Fibroblast of lung (primary cell): Measurements from ENCODE around the gene DKK3. TPM values are rescaled to one million over a fixed set of nuclear protein-coding genes. Genes with fewer than 3 reads are reported as not detected.
A peak's percentile ranks its signal among the peaks of the same experiment; 100 is the strongest.

ENCODE experiments used
- DNase-seq, 2 donors: peaks; one replicate each; pipeline versions ENCODE4 v3.0.0 to v3.0.0-alpha.2; 2010; ENCODE audit warnings: low read depth in 2 of 2
- H2AFZ ChIP-seq: 2 replicates; pipeline ENCODE4 v1.5.1; 2012; ENCODE audit warnings: low read length, control low read depth, inconsistent platforms
- H3K27ac ChIP-seq: 2 replicates; pipeline ENCODE4 v1.5.1; 2011; ENCODE audit warnings: low read length, control low read depth; ENCODE audit not compliant: insufficient read depth
- H3K27me3 ChIP-seq: 2 replicates; pipeline ENCODE4 v1.5.1; 2011; ENCODE audit warnings: mild to moderate bottlenecking, low read length; ENCODE audit not compliant: control insufficient read depth, insufficient read depth
- H3K36me3 ChIP-seq: 2 replicates; pipeline ENCODE4 v1.5.1; 2011; ENCODE audit warnings: low read length; ENCODE audit not compliant: control insufficient read depth, insufficient read depth
- H3K4me1 ChIP-seq: 2 replicates; pipeline ENCODE4 v1.5.1; 2011; ENCODE audit warnings: low read length; ENCODE audit not compliant: control insufficient read depth, insufficient read depth; ENCODE audit errors: extremely low read depth
- H3K4me2 ChIP-seq: 2 replicates; pipeline ENCODE4 v1.5.1; 2011; ENCODE audit warnings: low read length, control low read depth; ENCODE audit not compliant: insufficient read depth; ENCODE audit errors: extremely low read depth
- H3K4me3 ChIP-seq, 4 experiments: fragments of 200-600 bp in 1 of 4; sonication (generic) in 1 of 4; replicated peaks in 1 of 4; 2 replicates each; pipeline ENCODE4 v1.5.1; 2011 to 2016; ENCODE audit warnings: low read length in 4 of 4, low read depth in 3 of 4, mild to moderate bottlenecking in 3 of 4, control low read depth in 2 of 4, inconsistent platforms in 1 of 4, mixed read lengths in 1 of 4; ENCODE audit not compliant: insufficient read depth in 1 of 4; ENCODE audit errors: control extremely low read depth in 1 of 4
- H3K79me2 ChIP-seq: 2 replicates; pipeline ENCODE4 v1.5.1; 2012; ENCODE audit warnings: mild to moderate bottlenecking, low read length, inconsistent platforms; ENCODE audit not compliant: control insufficient read depth, insufficient read depth
- H3K9ac ChIP-seq: 2 replicates; pipeline ENCODE4 v1.5.1; 2011; ENCODE audit warnings: mild to moderate bottlenecking, low read length, control low read depth; ENCODE audit not compliant: insufficient read depth
- H3K9me3 ChIP-seq: 2 replicates; pipeline ENCODE4 v1.5.1; 2012; ENCODE audit warnings: low read depth, low read length; ENCODE audit not compliant: control insufficient read depth, insufficient read depth
- H4K20me1 ChIP-seq: 2 replicates; pipeline ENCODE4 v1.5.1; 2011; ENCODE audit warnings: low read length; ENCODE audit not compliant: control insufficient read depth, insufficient read depth; ENCODE audit errors: extremely low read depth
- CTCF ChIP-seq, 2 donors: IDR thresholded peaks in 1 of 2; conservative IDR thresholded peaks in 1 of 2; 1 replicate in 1 of 2; 2 replicates in 1 of 2; pipeline ENCODE4 v1.5.1; 2011 to 2012; ENCODE audit warnings: low read length in 2 of 2, control low read depth in 1 of 2, inconsistent platforms in 1 of 2, low read depth in 1 of 2, mild to moderate bottlenecking in 1 of 2
- EZH2 ChIP-seq: IDR thresholded peaks from 2 replicates; pipeline ENCODE4 v1.5.1; 2012; ENCODE audit warnings: low read length, control low read depth, mild to moderate bottlenecking; ENCODE audit errors: missing control alignments
- polyA plus RNA-seq, 2 donors: library from polyadenylated mRNA; depleted of rRNA in 1 of 2; stranded (reverse) in 1 of 2; unstranded in 1 of 2; fragments of >200 nt; gene quantifications; 2 replicates each; pipeline ENCODE4 v1.2.1, GENCODE V29; 2011 to 2012; ENCODE audit warnings: missing spikeins in 1 of 2
- total RNA-seq: library from RNA; depleted of rRNA; stranded (reverse); fragments of >200 nt; gene quantifications from 2 replicates; pipeline ENCODE4 v1.2.1, GENCODE V29; 2014

DKK3 gene
- total and polyA plus RNA-seq, 2 donors (not counting 1 experiment from before 2014, with no cell fraction given) = 1,064 to 1,566 TPM

DNA sequence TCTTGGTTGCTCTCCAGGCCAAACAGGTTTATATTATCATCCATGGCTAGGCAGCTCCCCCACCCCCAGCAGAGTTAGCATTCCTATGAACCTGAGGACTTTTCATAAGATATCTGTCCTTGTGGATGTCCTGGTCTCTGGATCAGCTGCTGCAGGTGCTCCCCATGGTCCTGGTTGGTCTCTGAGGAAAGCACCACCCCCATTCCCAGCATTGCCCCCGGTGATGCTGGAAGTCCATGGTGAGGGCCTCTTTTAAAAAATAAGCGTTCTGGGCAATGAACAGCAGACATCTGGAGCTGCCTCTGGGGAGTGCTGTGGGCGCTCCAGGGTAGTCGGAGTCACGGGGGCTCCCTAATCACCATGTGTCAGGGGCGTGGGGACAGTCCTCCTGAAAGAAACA, 26.6 kb downstream of the DKK3 start:
- TF ChIP-seq CTCF (conservative IDR thresholded peaks at IDR 0.05 in 1 of 2, IDR thresholded peaks at IDR 0.05 in 1 of 2; ENCODE audit: low read depth in 1 of 2, low read length in 2 of 2) (no peak), EZH2 (no peak)
- no peaks in the 10 kb centered on the region for H3K9me3 ChIP-seq
- H3K79me2 ChIP-seq = peaks cover 15% of the 10 kb centered on the region
- no peak overlapping the region for H3K4me3 ChIP-seq
- no peak overlapping the region for H3K27ac ChIP-seq
- H3K36me3 ChIP-seq = peaks cover 2% of the 10 kb centered on the region
- no peak for DNase-seq
- H3K4me2 ChIP-seq = no peak overlapping the region
- H2AFZ ChIP-seq = no peak overlapping the region
- H4K20me1 ChIP-seq = no peaks in the 10 kb centered on the region
- H3K4me1 ChIP-seq = peaks cover 80% of the 10 kb centered on the region
- no peaks in the 10 kb centered on the region for H3K27me3 ChIP-seq
- no peak overlapping the region for H3K9ac ChIP-seq

DNA sequence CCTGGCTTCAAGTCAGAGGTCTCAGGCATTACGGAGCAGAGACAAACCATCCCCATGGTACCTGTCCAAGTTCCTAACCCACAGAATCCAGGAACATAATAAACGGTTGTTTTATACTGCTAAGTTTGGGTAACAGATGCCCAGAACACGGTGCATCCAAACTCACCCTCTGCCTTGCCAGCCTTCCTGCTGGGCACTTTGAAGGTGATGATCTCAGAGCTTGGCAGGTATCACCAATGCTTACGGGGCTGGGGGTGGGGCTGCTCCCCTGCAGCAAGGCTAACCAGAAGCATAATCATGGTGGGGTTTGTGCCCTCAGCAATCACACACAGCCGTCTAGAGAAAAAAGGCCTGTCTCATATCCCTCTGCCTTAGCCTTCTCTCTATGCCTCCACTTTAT, 27.1 kb downstream of the DKK3 start:
- Histone ChIP-seq H4K20me1 (no peaks in the 10 kb centered on the region), H3K9me3 (no peaks in the 10 kb centered on the region), H3K36me3 (peaks cover 2% of the 10 kb centered on the region), H3K27me3 (no peaks in the 10 kb centered on the region), H3K4me3 (no peak overlapping the region), H3K4me2 (no peak overlapping the region), H2AFZ (no peak overlapping the region), H3K9ac (no peak overlapping the region), H3K79me2 (peaks cover 12% of the 10 kb centered on the region), H3K4me1 (peaks cover 83% of the 10 kb centered on the region), H3K27ac (peak overlapping the region; percentile 95)
- DNase-seq = no peak
- no peak for TF ChIP-seq CTCF (conservative IDR thresholded peaks at IDR 0.05 in 1 of 2, IDR thresholded peaks at IDR 0.05 in 1 of 2; ENCODE audit: low read depth in 1 of 2, low read length in 2 of 2)
- TF ChIP-seq EZH2 = no peak

- peak in 1 of 2 donors; percentile 71 for DNase-seq
- no peaks in the 10 kb centered on the region for H3K9me3 ChIP-seq
- H3K79me2 ChIP-seq = peaks cover 11% of the 10 kb centered on the region
- H3K4me2 ChIP-seq = no peak overlapping the region
- peak overlapping the region; percentile 95 for H3K27ac ChIP-seq
- no peaks in the 10 kb centered on the region for H3K27me3 ChIP-seq
- TF ChIP-seq CTCF (conservative IDR thresholded peaks at IDR 0.05 in 1 of 2, IDR thresholded peaks at IDR 0.05 in 1 of 2; ENCODE audit: low read depth in 1 of 2, low read length in 2 of 2) = no peak
- TF ChIP-seq EZH2 = no peak
- H3K4me1 ChIP-seq = peaks cover 82% of the 10 kb centered on the region
- H4K20me1 ChIP-seq = no peaks in the 10 kb centered on the region
- H3K36me3 ChIP-seq = peaks cover 2% of the 10 kb centered on the region
- no peak overlapping the region for H3K4me3 ChIP-seq
- no peak overlapping the region for H2AFZ ChIP-seq
- H3K9ac ChIP-seq = no peak overlapping the region
Measured at GRCh38 chr11:11980841-11981308, 27.6 kb downstream of the DKK3 start.
